GM12878 (cell line): ENCODE measurements around the gene HUNK. TPM values are rescaled to one million over a fixed set of nuclear protein-coding genes. Genes with fewer than 3 reads are reported as not detected.

Source experiments
- ATAC-seq: fragments of 200-7000 bp; cut with Tn5 transposase; 3 replicates; pipeline ENCODE4 v1.9.1; 2020; ENCODE audit warnings: mild to moderate bottlenecking, moderate library complexity
- BruUV-seq: library from RNA; stranded (reverse); fragments of 400-500 nt; replicated peaks from 2 replicates; lab custom pipeline; 2021; lab: Mats Ljungman, UMichigan
- CTCF ChIA-PET: fragments of 300-600 bp; sonication (Branson Sonifier 250); formaldehyde crosslinking; extraction: SDS; loops from one replicate; lab custom pipeline; 2021; ENCODE audit warnings: inconsistent platforms; lab: Yijun Ruan, JAX
- POLR2A ChIA-PET: fragments of 350-600 bp; formaldehyde crosslinking; extraction: SDS; loops from one replicate; lab custom pipeline; 2021; ENCODE audit warnings: inconsistent platforms; lab: Charles Lee
- RAD21 ChIA-PET: fragments of 300-600 bp; sonication (Branson Sonifier 250); formaldehyde crosslinking; loops from one replicate; lab custom pipeline; 2023; ENCODE audit warnings: antibody characterized with exemption; ENCODE audit not compliant: unreplicated experiment; lab: Charles Lee
- SMC1A ChIA-PET: fragments of 300-600 bp; sonication (Branson Sonifier 250); formaldehyde crosslinking; loops from one replicate; lab custom pipeline; 2023; ENCODE audit not compliant: unreplicated experiment, uncharacterized antibody; lab: Charles Lee
- DNase-seq: peaks from one replicate; pipeline ENCODE4 v3.0.0-alpha.2; 2011; ENCODE audit warnings: low read depth, low spot score
- FAIRE-seq: peaks from 3 replicates; lab custom pipeline; 2011; peaks lifted over from hg19 to GRCh38; lab: Jason Lieb, UNC
- H2AFZ ChIP-seq: 2 replicates; pipeline ENCODE4 v1.6.0; 2011; ENCODE audit warnings: low read depth, low read length, control low read depth; ENCODE audit not compliant: control insufficient read depth
- H3K27ac ChIP-seq: 2 replicates; pipeline ENCODE4 v1.5.1; 2011; ENCODE audit warnings: control low read depth; ENCODE audit not compliant: control insufficient read depth, insufficient read depth
- H3K27me3 ChIP-seq, 2 experiments: replicated peaks in 1 of 2; 2 replicates each; pipeline versions ENCODE4 v1.6.0 to v1.6.1; 2011; ENCODE audit warnings: low read length in 1 of 2; ENCODE audit not compliant: control insufficient read depth in 2 of 2, insufficient read depth in 2 of 2
- H3K36me3 ChIP-seq, 2 experiments: 2 replicates each; pipeline ENCODE4 v1.5.1; 2011; ENCODE audit warnings: low read length in 1 of 2; ENCODE audit not compliant: control insufficient read depth in 2 of 2, insufficient read depth in 2 of 2
- H3K4me1 ChIP-seq: 2 replicates; pipeline ENCODE4 v1.6.1; 2011; ENCODE audit warnings: mild to moderate bottlenecking, low read length, moderate library complexity, mixed read lengths; ENCODE audit not compliant: control insufficient read depth, insufficient read depth
- H3K4me2 ChIP-seq: 2 replicates; pipeline ENCODE4 v1.6.0; 2011; ENCODE audit warnings: control low read depth; ENCODE audit not compliant: control insufficient read depth, insufficient read depth
- H3K4me3 ChIP-seq: fragments of 200-600 bp; sonication (generic); 2 replicates; pipeline ENCODE4 v1.5.1; 2016
- H3K79me2 ChIP-seq: 2 replicates; pipeline ENCODE4 v1.6.0; 2011; ENCODE audit warnings: low read length; ENCODE audit not compliant: control insufficient read depth, insufficient read depth
- H3K9ac ChIP-seq: 2 replicates; pipeline ENCODE4 v1.8.0; 2011; ENCODE audit warnings: low read length, control low read depth, mixed read lengths; ENCODE audit not compliant: control insufficient read depth, insufficient read depth
- H3K9me3 ChIP-seq: replicated peaks from 3 replicates; pipeline ENCODE4 v1.5.1; 2011; ENCODE audit warnings: mild to moderate bottlenecking, low read length; ENCODE audit not compliant: control insufficient read depth, insufficient read depth
- H4K20me1 ChIP-seq: 2 replicates; pipeline ENCODE4 v1.6.0; 2011; ENCODE audit not compliant: control insufficient read depth, insufficient read depth
- ETV6 ChIP-seq, 2 experiments: fragments of 450-650 bp in 1 of 2; IDR thresholded peaks in 1 of 2; conservative IDR thresholded peaks in 1 of 2; 2 replicates each; pipeline ENCODE4 v1.6.1; 2014; ENCODE audit warnings: antibody characterized with exemption in 1 of 2, borderline replicate concordance in 1 of 2, low read depth in 1 of 2, mild to moderate bottlenecking in 1 of 2, moderate library complexity in 1 of 2
- GABPA ChIP-seq: IDR thresholded peaks from 2 replicates; pipeline ENCODE4 v1.6.1; 2014; ENCODE audit warnings: antibody characterized with exemption, low read depth, mild to moderate bottlenecking, inconsistent platforms
- MXI1 ChIP-seq: fragments of 150-350 bp; IDR thresholded peaks from 2 replicates; pipeline ENCODE4 v1.6.1; 2011; ENCODE audit warnings: low read depth, mild to moderate bottlenecking, inconsistent platforms, low read length, improper control_type of control experiment
- SMAD5 ChIP-seq: IDR thresholded peaks from 2 replicates; pipeline ENCODE4 v1.6.1; 2016; ENCODE audit warnings: antibody characterized with exemption, low read depth
- STAT3 ChIP-seq: IDR thresholded peaks from 2 replicates; pipeline ENCODE4 v1.6.1; 2011; ENCODE audit warnings: low read depth, low read length, improper control_type of control experiment
- ZBED1 ChIP-seq: IDR thresholded peaks from 2 replicates; pipeline ENCODE4 v1.6.1; 2016; ENCODE audit warnings: borderline replicate concordance
- WGBS: methylation state at CpG from one replicate; pipeline ENCODE4 v1.1.6; 2016; ENCODE audit warnings: low lambda C conversion rate; ENCODE audit not compliant: insufficient replicate concordance, insufficient coverage; ENCODE audit errors: missing lambda C conversion rate; 5-methylcytosine and 5-hydroxymethylcytosine counted together
- in situ Hi-C: fragments of 300-500 bp; cut with MboI; formaldehyde crosslinking; loops from 9 replicates; pipeline ENCODE4 v1.14.3; 2018; ENCODE audit warnings: mixed read lengths
- intact Hi-C: fragments of 100-400 bp; cut with micrococcal nuclease; formaldehyde crosslinking; loops from one replicate; pipeline ENCODE4 v1.14.2; 2022; ENCODE audit not compliant: unreplicated experiment
- polyA plus RNA-seq, 11 experiments: library from polyadenylated mRNA; depleted of rRNA in 4 of 11; unstranded in 6 of 11; stranded (reverse) in 5 of 11; fragments of >200 nt; fragmentation: Nextera tagmentation in 4 of 11; fragmentation: Illumina TruSeq in 1 of 11; extraction: Ambion mirVana in 4 of 11; extraction: Trizol in 1 of 11; gene quantifications; 1 replicate in 1 of 11; 2 replicates in 10 of 11; pipeline versions ENCODE4 v1.2.1 to v1.2.3, GENCODE V29; 2011 to 2016; ENCODE audit warnings: inconsistent platforms in 2 of 11, missing spikeins in 2 of 11, low read depth in 1 of 11
- total RNA-seq, 4 experiments: library from RNA; depleted of rRNA in 3 of 4; stranded (reverse); fragments of >200 nt in 3 of 4; fragmentation: Illumina TruSeq in 1 of 4; extraction: Trizol in 1 of 4; gene quantifications; 2 replicates each; pipeline versions ENCODE4 v1.2.1 to v1.2.3, GENCODE V29; 2013 to 2021
- TF ChIP-seq, protein P1 (sequence below): fragments of 450-650 bp; IDR thresholded peaks from 2 replicates; pipeline ENCODE4 v1.6.1; 2017; ENCODE audit warnings: mild to moderate bottlenecking, moderate library complexity

The HUNK gene
- total and polyA plus RNA-seq, 10 of the 15 experiments (the other 5 are each of a cell fraction or from before 2014, with no cell fraction given), result under 0.01 to 0.14 (median 0.03) TPM; not detected in 7

DNA sequence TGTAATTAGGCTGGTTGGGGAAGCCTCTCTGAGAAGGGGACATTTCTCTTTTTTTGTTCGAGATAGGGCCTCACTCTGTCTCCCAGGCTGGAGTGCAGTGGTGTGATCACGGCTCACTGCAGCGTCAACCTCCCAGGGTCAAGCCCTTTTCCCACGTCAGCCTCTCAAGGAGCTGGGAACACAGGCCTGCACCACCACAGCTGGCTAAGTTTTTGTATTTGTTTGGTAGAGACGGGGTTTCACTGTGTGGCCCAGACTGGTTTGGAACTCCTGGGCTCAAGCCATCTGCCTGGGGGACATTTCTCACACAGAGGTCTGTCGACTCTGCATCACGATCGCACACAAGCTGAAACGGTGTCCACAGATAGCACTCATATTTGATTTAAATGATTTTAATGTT is 39.7 kb downstream of the HUNK start:
- TF ChIP-seq GABPA (no peak), SMAD5 (no peak), MXI1 (no peak), STAT3 (no peak), ETV6 (conservative IDR thresholded peaks at IDR 0.05 in 1 of 2, IDR thresholded peaks at IDR 0.05 in 1 of 2; ENCODE audit: borderline replicate concordance in 1 of 2, low read depth in 1 of 2) (no peak), ZBED1 (no peak)
- TF ChIP-seq, protein P1, sequence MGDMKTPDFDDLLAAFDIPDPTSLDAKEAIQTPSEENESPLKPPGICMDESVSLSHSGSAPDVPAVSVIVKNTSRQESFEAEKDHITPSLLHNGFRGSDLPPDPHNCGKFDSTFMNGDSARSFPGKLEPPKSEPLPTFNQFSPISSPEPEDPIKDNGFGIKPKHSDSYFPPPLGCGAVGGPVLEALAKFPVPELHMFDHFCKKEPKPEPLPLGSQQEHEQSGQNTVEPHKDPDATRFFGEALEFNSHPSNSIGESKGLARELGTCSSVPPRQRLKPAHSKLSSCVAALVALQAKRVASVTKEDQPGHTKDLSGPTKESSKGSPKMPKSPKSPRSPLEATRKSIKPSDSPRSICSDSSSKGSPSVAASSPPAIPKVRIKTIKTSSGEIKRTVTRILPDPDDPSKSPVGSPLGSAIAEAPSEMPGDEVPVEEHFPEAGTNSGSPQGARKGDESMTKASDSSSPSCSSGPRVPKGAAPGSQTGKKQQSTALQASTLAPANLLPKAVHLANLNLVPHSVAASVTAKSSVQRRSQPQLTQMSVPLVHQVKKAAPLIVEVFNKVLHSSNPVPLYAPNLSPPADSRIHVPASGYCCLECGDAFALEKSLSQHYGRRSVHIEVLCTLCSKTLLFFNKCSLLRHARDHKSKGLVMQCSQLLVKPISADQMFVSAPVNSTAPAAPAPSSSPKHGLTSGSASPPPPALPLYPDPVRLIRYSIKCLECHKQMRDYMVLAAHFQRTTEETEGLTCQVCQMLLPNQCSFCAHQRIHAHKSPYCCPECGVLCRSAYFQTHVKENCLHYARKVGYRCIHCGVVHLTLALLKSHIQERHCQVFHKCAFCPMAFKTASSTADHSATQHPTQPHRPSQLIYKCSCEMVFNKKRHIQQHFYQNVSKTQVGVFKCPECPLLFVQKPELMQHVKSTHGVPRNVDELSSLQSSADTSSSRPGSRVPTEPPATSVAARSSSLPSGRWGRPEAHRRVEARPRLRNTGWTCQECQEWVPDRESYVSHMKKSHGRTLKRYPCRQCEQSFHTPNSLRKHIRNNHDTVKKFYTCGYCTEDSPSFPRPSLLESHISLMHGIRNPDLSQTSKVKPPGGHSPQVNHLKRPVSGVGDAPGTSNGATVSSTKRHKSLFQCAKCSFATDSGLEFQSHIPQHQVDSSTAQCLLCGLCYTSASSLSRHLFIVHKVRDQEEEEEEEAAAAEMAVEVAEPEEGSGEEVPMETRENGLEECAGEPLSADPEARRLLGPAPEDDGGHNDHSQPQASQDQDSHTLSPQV, result no peak
- no peak for DNase-seq
- Histone ChIP-seq H3K79me2 (no peaks in the 10 kb centered on the region), H3K27ac (no peak overlapping the region), H3K27me3 (peaks cover 2 to 5% of the 10 kb centered on the region in 2 experiments; a peak in 2 of 4 replicates), H3K4me1 (no peaks in the 10 kb centered on the region), H3K9ac (no peak overlapping the region), H3K9me3 (no peaks in the 10 kb centered on the region), H4K20me1 (no peaks in the 10 kb centered on the region), H3K4me3 (no peak overlapping the region), H3K36me3 (no peaks in the 10 kb centered on the region), H2AFZ (no peak overlapping the region), H3K4me2 (no peak overlapping the region)
- intact Hi-C loops, result no loop called here
- ATAC-seq, result no peak
- 59% methylated on average over 9 of the region's 9 CpGs for WGBS
- SMC1A ChIA-PET, result no interaction called here
- no TSS peak for BruUV-seq
- no peak for FAIRE-seq
- in situ Hi-C loops, result no loop called here
- CTCF ChIA-PET, result no interaction called here
- RAD21 ChIA-PET, result no interaction called here
- POLR2A ChIA-PET, result no interaction called here
